Activated CD8-positive, alpha-beta memory T cell treated with anti-CD3 and anti-CD28 coated beads for 36 hours (primary cell): ENCODE data around the gene C3orf70. TPM values are rescaled to one million over a fixed set of nuclear protein-coding genes. Genes with fewer than 3 reads are reported as not detected.
"Not testable (repeated sequence)": the region's sequence is repeated elsewhere in the genome, so short reads cannot be mapped to it uniquely, and the experiment has no call there.

ENCODE experiments used
- CTCF ChIA-PET: fragments of 350-600 bp; sonication (Branson Sonifier 250); formaldehyde crosslinking; loops from one replicate; lab custom pipeline; 2021; ENCODE audit warnings: antibody characterized with exemption; lab: Charles Lee
- POLR2A ChIA-PET: fragments of 350-600 bp; sonication (Branson Sonifier 250); formaldehyde crosslinking; loops from one replicate; lab custom pipeline; 2021; ENCODE audit warnings: antibody characterized with exemption; lab: Charles Lee
- total RNA-seq, 2 experiments: library from RNA; stranded (reverse); gene quantifications; one replicate each; pipeline ENCODE4 v1.2.3, GENCODE V29; 2021

The C3orf70 gene
- total RNA-seq, 2 experiments from 2014 or later: 0.06 TPM; not detected in 1

- ChIA-PET CTCF (no interaction called here), POLR2A (no interaction called here)
Observed at GRCh38 chr3:185153171-185153771, 411 bp upstream of the C3orf70 start.

- ChIA-PET CTCF (no interaction called here), POLR2A (no interaction called here)
Observed at GRCh38 chr3:185151964-185152409, 873 bp downstream of the C3orf70 start.

- CTCF ChIA-PET: no interaction called here
- POLR2A ChIA-PET: no interaction called here
Observed at GRCh38 chr3:185151101-185151963, 1.5 kb downstream of the C3orf70 start.

GRCh38 chr3:185150561-185150960, 2.3 kb downstream of the C3orf70 start:
- ChIA-PET CTCF (no interaction called here), POLR2A (no interaction called here)

GRCh38 chr3:185149591-185149990, 3.3 kb downstream of the C3orf70 start:
- ChIA-PET CTCF (no interaction called here), POLR2A (no interaction called here)

GRCh38 chr3:185145511-185145910, 7.3 kb downstream of the C3orf70 start:
- POLR2A ChIA-PET: no interaction called here
- CTCF ChIA-PET: no interaction called here

- ChIA-PET POLR2A (no interaction called here), CTCF (no interaction called here)
Observed at GRCh38 chr3:185144784-185145183, 8.1 kb downstream of the C3orf70 start.

GRCh38 chr3:185137821-185138220, 15.0 kb downstream of the C3orf70 start:
- CTCF ChIA-PET: no interaction called here

GRCh38 chr3:185134509-185134908, 18.4 kb downstream of the C3orf70 start:
- ChIA-PET CTCF (no interaction called here), POLR2A (no interaction called here)

More at GRCh38 chr3:185137821-185138220, 15.0 kb downstream of the C3orf70 start:
- POLR2A ChIA-PET: no interaction called here

- POLR2A ChIA-PET: no interaction called here
- CTCF ChIA-PET: no interaction called here
Observed at GRCh38 chr3:185131602-185132256, 21.1 kb downstream of the C3orf70 start.

- ChIA-PET POLR2A (no interaction called here), CTCF (no interaction called here)
Observed at GRCh38 chr3:185129083-185129482, 23.8 kb downstream of the C3orf70 start.

- POLR2A ChIA-PET: no interaction called here
- CTCF ChIA-PET: no interaction called here
Observed at GRCh38 chr3:185126201-185126600, 26.7 kb downstream of the C3orf70 start.

GRCh38 chr3:185120126-185120525, 32.7 kb downstream of the C3orf70 start:
- POLR2A ChIA-PET: no interaction called here
- CTCF ChIA-PET: no interaction called here

GRCh38 chr3:185115371-185115770, 37.5 kb downstream of the C3orf70 start:
- ChIA-PET POLR2A (no interaction called here), CTCF (no interaction called here)

GRCh38 chr3:185114756-185115155, 38.1 kb downstream of the C3orf70 start:
- ChIA-PET POLR2A (no interaction called here), CTCF (no interaction called here)

GRCh38 chr3:185112186-185112585, 40.7 kb downstream of the C3orf70 start:
- ChIA-PET POLR2A (no interaction called here), CTCF (no interaction called here)

GRCh38 chr3:185109012-185109411, 43.8 kb downstream of the C3orf70 start:
- CTCF ChIA-PET, POLR2A ChIA-PET: not testable (repeated sequence)

GRCh38 chr3:185106256-185106890, 46.5 kb downstream of the C3orf70 start:
- CTCF ChIA-PET: not testable (repeated sequence)

GRCh38 chr3:185103359-185104127, 49.3 kb downstream of the C3orf70 start:
- CTCF ChIA-PET: no interaction called here
- POLR2A ChIA-PET: no interaction called here

More at GRCh38 chr3:185106256-185106890, 46.5 kb downstream of the C3orf70 start:
- POLR2A ChIA-PET: not testable (repeated sequence)
